HepG2 (cell line): ENCODE measurements around the gene PHKG2. TPM values are rescaled to one million over a fixed set of nuclear protein-coding genes. Genes with fewer than 3 reads are reported as not detected.

Experiments
- ELF3 ChIP-seq: IDR thresholded peaks from 2 replicates; pipeline ENCODE4 v1.6.1; 2016; ENCODE audit warnings: missing genetic modification reagents, missing compliant biosample characterization
- EP300 ChIP-seq, 3 experiments: sonication (generic) in 1 of 3; formaldehyde crosslinking in 1 of 3; IDR thresholded peaks; 2 replicates each; pipeline versions ENCODE4 v1.5.1 to v1.6.1; 2011 to 2020; ENCODE audit warnings: low read depth in 2 of 3, low read length in 2 of 3, borderline replicate concordance in 1 of 3, improper control_type of control experiment in 1 of 3, mild to moderate bottlenecking in 1 of 3, missing genetic modification reagents in 1 of 3, moderate library complexity in 1 of 3
- FOXA1 ChIP-seq, 2 experiments: fragments of 450-650 bp in 1 of 2; sonication (generic) in 1 of 2; formaldehyde crosslinking in 1 of 2; IDR thresholded peaks; 2 replicates each; pipeline versions ENCODE4 v1.4.0 to v1.6.1; 2016 to 2020; ENCODE audit warnings: missing genetic modification reagents in 1 of 2
- GATAD1 ChIP-seq: IDR thresholded peaks from 2 replicates; pipeline ENCODE4 v1.6.1; 2016; ENCODE audit warnings: missing genetic modification reagents, missing compliant biosample characterization
- GATAD2A ChIP-seq: IDR thresholded peaks from 2 replicates; pipeline ENCODE4 v1.6.1; 2016
- GTF3A ChIP-seq: sonication (generic); formaldehyde crosslinking; conservative IDR thresholded peaks from 2 replicates; pipeline ENCODE4 v1.4.0; 2020; ENCODE audit warnings: mild to moderate bottlenecking, missing genetic modification reagents
- HOXA3 ChIP-seq: sonication (generic); formaldehyde crosslinking; IDR thresholded peaks from 2 replicates; pipeline ENCODE4 v1.5.0; 2020; ENCODE audit warnings: missing genetic modification reagents
- JUN ChIP-seq: sonication (generic); formaldehyde crosslinking; IDR thresholded peaks from 2 replicates; pipeline ENCODE4 v1.4.0; 2020; ENCODE audit warnings: mild to moderate bottlenecking, missing genetic modification reagents
- NCOR1 ChIP-seq: fragments of 200-600 bp; sonication (generic); IDR thresholded peaks from 2 replicates; pipeline ENCODE4 v1.7.0; 2017; ENCODE audit warnings: antibody characterized with exemption, low read length, borderline replicate concordance
- NFIC ChIP-seq: IDR thresholded peaks from 2 replicates; pipeline ENCODE4 v1.6.1; 2012; ENCODE audit warnings: mild to moderate bottlenecking, low read length, inconsistent platforms
- RCOR2 ChIP-seq: IDR thresholded peaks from 2 replicates; pipeline ENCODE4 v1.6.1; 2016; ENCODE audit warnings: missing biosample characterization, missing genetic modification reagents
- RFX5 ChIP-seq: IDR thresholded peaks from 2 replicates; pipeline ENCODE4 v1.6.1; 2011; ENCODE audit warnings: low read depth, low read length, improper control_type of control experiment
- RXRA ChIP-seq: sonication (generic); formaldehyde crosslinking; IDR thresholded peaks from 2 replicates; pipeline ENCODE4 v1.5.1; 2020; ENCODE audit warnings: missing genetic modification reagents
- SMARCC2 ChIP-seq: fragments of 450-650 bp; IDR thresholded peaks from 2 replicates; pipeline ENCODE4 v1.6.1; 2017; ENCODE audit warnings: antibody characterized with exemption, mild to moderate bottlenecking
- SUZ12 ChIP-seq: fragments of 150-350 bp; IDR thresholded peaks from 2 replicates; pipeline ENCODE4 v1.6.1; 2014; ENCODE audit warnings: low read depth, low read length
- TAF15 ChIP-seq: fragments of 200-400 bp; formaldehyde crosslinking; IDR thresholded peaks from one replicate; pipeline ENCODE4 v1.6.1; 2018; ENCODE audit warnings: mild to moderate bottlenecking, low read depth, low read length; ENCODE audit not compliant: poor library complexity, severe bottlenecking
- ZMYM3 ChIP-seq: sonication (generic); formaldehyde crosslinking; IDR thresholded peaks from 2 replicates; pipeline ENCODE4 v1.5.1; 2020; ENCODE audit warnings: mild to moderate bottlenecking, missing genetic modification reagents
- ZNF24 ChIP-seq: fragments of 450-650 bp; IDR thresholded peaks from 2 replicates; pipeline ENCODE4 v1.6.1; 2017; ENCODE audit warnings: antibody characterized with exemption, mild to moderate bottlenecking
- ZNF558 ChIP-seq: sonication (generic); formaldehyde crosslinking; IDR thresholded peaks from 2 replicates; pipeline ENCODE4 v1.9.0; 2022; ENCODE audit warnings: mild to moderate bottlenecking, missing genetic modification reagents, borderline replicate concordance
- ZNF629 ChIP-seq: sonication (generic); formaldehyde crosslinking; conservative IDR thresholded peaks from 2 replicates; pipeline ENCODE4 v1.5.0; 2020; ENCODE audit warnings: missing genetic modification reagents
- ZNF747 ChIP-seq: sonication (generic); formaldehyde crosslinking; IDR thresholded peaks from 2 replicates; pipeline ENCODE4 v1.8.1; 2023; ENCODE audit warnings: missing genetic modification reagents, mild to moderate bottlenecking, borderline replicate concordance
- polyA plus RNA-seq, 8 experiments: library from polyadenylated mRNA; depleted of rRNA in 3 of 8; stranded (reverse) in 7 of 8; unstranded in 1 of 8; fragments of >200 nt; fragmentation: Illumina TruSeq in 4 of 8; extraction: Trizol in 4 of 8; gene quantifications; 2 replicates each; pipeline versions ENCODE4 v1.2.1 to v1.2.3, GENCODE V29; 2011 to 2016; ENCODE audit warnings: low read depth in 4 of 8, missing spikeins in 1 of 8, mixed read lengths in 1 of 8; ENCODE audit not compliant: insufficient read depth in 1 of 8
- total RNA-seq, 5 experiments: library from RNA; depleted of rRNA; stranded (reverse); fragments of >200 nt; fragmentation: Illumina TruSeq; extraction: Trizol; gene quantifications; 2 replicates each; pipeline ENCODE4 v1.2.3, GENCODE V29; 2016; ENCODE audit warnings: low read depth in 1 of 5
- TF ChIP-seq, protein P1 (sequence below): IDR thresholded peaks from 2 replicates; pipeline ENCODE4 v1.4.0; 2020; ENCODE audit warnings: mild to moderate bottlenecking, missing genetic modification reagents
- TF ChIP-seq, protein P2 (sequence below): IDR thresholded peaks from 2 replicates; pipeline ENCODE4 v1.6.1; 2016; ENCODE audit warnings: low read depth
- TF ChIP-seq, protein P3 (sequence below): sonication (generic); formaldehyde crosslinking; IDR thresholded peaks from 2 replicates; pipeline ENCODE4 v1.5.0; 2020; ENCODE audit warnings: mild to moderate bottlenecking, missing genetic modification reagents

Gene PHKG2
- total and polyA plus RNA-seq, 2 of the 13 experiments (the other 11 are each of a cell fraction or from before 2014, with no cell fraction given), result 37.4 to 42.1 TPM

- TF ChIP-seq, protein P1, sequence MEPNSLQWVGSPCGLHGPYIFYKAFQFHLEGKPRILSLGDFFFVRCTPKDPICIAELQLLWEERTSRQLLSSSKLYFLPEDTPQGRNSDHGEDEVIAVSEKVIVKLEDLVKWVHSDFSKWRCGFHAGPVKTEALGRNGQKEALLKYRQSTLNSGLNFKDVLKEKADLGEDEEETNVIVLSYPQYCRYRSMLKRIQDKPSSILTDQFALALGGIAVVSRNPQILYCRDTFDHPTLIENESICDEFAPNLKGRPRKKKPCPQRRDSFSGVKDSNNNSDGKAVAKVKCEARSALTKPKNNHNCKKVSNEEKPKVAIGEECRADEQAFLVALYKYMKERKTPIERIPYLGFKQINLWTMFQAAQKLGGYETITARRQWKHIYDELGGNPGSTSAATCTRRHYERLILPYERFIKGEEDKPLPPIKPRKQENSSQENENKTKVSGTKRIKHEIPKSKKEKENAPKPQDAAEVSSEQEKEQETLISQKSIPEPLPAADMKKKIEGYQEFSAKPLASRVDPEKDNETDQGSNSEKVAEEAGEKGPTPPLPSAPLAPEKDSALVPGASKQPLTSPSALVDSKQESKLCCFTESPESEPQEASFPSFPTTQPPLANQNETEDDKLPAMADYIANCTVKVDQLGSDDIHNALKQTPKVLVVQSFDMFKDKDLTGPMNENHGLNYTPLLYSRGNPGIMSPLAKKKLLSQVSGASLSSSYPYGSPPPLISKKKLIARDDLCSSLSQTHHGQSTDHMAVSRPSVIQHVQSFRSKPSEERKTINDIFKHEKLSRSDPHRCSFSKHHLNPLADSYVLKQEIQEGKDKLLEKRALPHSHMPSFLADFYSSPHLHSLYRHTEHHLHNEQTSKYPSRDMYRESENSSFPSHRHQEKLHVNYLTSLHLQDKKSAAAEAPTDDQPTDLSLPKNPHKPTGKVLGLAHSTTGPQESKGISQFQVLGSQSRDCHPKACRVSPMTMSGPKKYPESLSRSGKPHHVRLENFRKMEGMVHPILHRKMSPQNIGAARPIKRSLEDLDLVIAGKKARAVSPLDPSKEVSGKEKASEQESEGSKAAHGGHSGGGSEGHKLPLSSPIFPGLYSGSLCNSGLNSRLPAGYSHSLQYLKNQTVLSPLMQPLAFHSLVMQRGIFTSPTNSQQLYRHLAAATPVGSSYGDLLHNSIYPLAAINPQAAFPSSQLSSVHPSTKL (CRISPR knock-in tag), result peak; percentile 46; the same call in 1 of the 2 replicates
- TF ChIP-seq GATAD1 (peak; percentile 30; the same call in 1 of the 2 replicates), EP300 (IDR thresholded peaks at IDR 0.05; ENCODE audit: low read depth in 2 of 2, low read length in 2 of 2) (peak in 1 of 2 experiments; percentile 67; a peak in 1 of 4 replicates), EP300 (CRISPR knock-in tag; IDR thresholded peaks at IDR 0.05; ENCODE audit: borderline replicate concordance) (no peak), ELF3 (CRISPR knock-in tag) (peak; percentile 43; the same call in 1 of the 2 replicates), NFIC (peak; percentile 25; the same call in 1 of the 2 replicates), NCOR1 (peak; percentile 60; the same call in 1 of the 2 replicates), RXRA (CRISPR knock-in tag) (peak; percentile 68; the same call in 1 of the 2 replicates), TAF15 (no peak), JUN (peak; percentile 73), ZNF558 (CRISPR knock-in tag) (no peak), ZNF747 (CRISPR knock-in tag) (no peak), HOXA3 (CRISPR knock-in tag) (peak; percentile 13; the same call in 1 of the 2 replicates), FOXA1 (IDR thresholded peaks at IDR 0.05) (no peak), FOXA1 (CRISPR knock-in tag; IDR thresholded peaks at IDR 0.05) (peak; percentile 34; the same call in 1 of the 2 replicates), RCOR2 (CRISPR knock-in tag) (peak; percentile 81; the same call in 1 of the 2 replicates), GTF3A (CRISPR knock-in tag) (0 out of 2 replicates have a peak, but pooled peaks have one; percentile 52), ZNF629 (CRISPR knock-in tag) (peak; percentile 65; the same call in 1 of the 2 replicates), SUZ12 (no peak), RFX5 (no peak), ZNF24 (peak; percentile 25; the same call in 1 of the 2 replicates), ZMYM3 (peak; percentile 66; the same call in 1 of the 2 replicates), SMARCC2 (peak; percentile 70; the same call in 1 of the 2 replicates), GATAD2A (CRISPR knock-in tag) (peak; percentile 48)
- TF ChIP-seq, protein P2, sequence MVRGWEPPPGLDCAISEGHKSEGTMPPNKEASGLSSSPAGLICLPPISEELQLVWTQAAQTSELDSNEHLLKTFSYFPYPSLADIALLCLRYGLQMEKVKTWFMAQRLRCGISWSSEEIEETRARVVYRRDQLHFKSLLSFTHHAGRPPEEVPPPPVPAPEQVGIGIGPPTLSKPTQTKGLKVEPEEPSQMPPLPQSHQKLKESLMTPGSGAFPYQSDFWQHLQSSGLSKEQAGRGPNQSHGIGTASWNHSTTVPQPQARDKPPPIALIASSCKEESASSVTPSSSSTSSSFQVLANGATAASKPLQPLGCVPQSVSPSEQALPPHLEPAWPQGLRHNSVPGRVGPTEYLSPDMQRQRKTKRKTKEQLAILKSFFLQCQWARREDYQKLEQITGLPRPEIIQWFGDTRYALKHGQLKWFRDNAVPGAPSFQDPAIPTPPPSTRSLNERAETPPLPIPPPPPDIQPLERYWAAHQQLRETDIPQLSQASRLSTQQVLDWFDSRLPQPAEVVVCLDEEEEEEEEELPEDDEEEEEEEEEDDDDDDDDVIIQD (CRISPR knock-in tag), result 0 out of 2 replicates have a peak, but pooled peaks have one; percentile 49
- TF ChIP-seq, protein P3, sequence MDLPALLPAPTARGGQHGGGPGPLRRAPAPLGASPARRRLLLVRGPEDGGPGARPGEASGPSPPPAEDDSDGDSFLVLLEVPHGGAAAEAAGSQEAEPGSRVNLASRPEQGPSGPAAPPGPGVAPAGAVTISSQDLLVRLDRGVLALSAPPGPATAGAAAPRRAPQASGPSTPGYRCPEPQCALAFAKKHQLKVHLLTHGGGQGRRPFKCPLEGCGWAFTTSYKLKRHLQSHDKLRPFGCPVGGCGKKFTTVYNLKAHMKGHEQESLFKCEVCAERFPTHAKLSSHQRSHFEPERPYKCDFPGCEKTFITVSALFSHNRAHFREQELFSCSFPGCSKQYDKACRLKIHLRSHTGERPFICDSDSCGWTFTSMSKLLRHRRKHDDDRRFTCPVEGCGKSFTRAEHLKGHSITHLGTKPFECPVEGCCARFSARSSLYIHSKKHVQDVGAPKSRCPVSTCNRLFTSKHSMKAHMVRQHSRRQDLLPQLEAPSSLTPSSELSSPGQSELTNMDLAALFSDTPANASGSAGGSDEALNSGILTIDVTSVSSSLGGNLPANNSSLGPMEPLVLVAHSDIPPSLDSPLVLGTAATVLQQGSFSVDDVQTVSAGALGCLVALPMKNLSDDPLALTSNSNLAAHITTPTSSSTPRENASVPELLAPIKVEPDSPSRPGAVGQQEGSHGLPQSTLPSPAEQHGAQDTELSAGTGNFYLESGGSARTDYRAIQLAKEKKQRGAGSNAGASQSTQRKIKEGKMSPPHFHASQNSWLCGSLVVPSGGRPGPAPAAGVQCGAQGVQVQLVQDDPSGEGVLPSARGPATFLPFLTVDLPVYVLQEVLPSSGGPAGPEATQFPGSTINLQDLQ (CRISPR knock-in tag), result no peak
These were observed 3.1 kb upstream of the PHKG2 start (continued) for GRCh38 chr16:30745082-30745481.
